Measurements from ENCODE around the gene USP34. TPM values are rescaled to one million over a fixed set of nuclear protein-coding genes. Genes with fewer than 3 reads are reported as not detected.
A peak's percentile ranks its signal among the peaks of the same experiment; 100 is the strongest.

USP34 gene
- total RNA-seq, 6 experiments from 2014 or later, result 33.3 to 57.1 (median 41.5) TPM

DNA sequence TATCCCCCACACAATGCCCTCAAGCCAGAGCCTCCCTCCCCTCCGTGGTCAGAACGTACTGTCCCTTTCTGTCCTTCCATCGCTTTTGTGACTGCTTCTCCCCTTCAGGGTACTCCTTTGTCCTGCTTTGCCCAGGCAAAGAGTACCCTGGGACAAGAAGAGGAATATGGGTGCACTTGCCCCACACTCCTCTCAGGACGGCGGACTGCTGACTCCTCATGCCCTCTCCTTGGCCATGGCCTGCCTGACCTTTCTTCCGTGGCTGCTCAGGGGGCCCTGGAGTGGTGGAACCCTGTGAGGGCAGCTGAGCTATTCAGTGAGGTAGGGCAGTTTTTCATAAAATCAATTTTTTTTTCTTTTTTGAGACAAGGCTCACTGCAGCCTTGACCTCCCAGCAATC, 290.2 kb downstream of the USP34 start:
- Histone ChIP-seq H3K27me3 (no peaks in the 10 kb centered on the region), H3K9me3 (no peaks in the 10 kb centered on the region), H3K27ac (no peak overlapping the region), H3K4me3 (no peak overlapping the region), H3K4me1 (peaks cover 0 to 19% (median 8%) of the 10 kb centered on the region in 4 donors), H3K36me3 (peaks cover 0 to 47% (median 21%) of the 10 kb centered on the region in 4 donors)
- no peak for DNase-seq
- ATAC-seq, result no peak
- WGBS (ENCODE audit: insufficient coverage, low coverage, low lambda C conversion rate, missing lambda C conversion rate), result 75% methylated on average over 6 of the region's 6 CpGs
- TF ChIP-seq POLR2A (IDR thresholded peaks at IDR 0.05), result no peak
- intact Hi-C loops (cut with DNase I), result no loop called here

DNA sequence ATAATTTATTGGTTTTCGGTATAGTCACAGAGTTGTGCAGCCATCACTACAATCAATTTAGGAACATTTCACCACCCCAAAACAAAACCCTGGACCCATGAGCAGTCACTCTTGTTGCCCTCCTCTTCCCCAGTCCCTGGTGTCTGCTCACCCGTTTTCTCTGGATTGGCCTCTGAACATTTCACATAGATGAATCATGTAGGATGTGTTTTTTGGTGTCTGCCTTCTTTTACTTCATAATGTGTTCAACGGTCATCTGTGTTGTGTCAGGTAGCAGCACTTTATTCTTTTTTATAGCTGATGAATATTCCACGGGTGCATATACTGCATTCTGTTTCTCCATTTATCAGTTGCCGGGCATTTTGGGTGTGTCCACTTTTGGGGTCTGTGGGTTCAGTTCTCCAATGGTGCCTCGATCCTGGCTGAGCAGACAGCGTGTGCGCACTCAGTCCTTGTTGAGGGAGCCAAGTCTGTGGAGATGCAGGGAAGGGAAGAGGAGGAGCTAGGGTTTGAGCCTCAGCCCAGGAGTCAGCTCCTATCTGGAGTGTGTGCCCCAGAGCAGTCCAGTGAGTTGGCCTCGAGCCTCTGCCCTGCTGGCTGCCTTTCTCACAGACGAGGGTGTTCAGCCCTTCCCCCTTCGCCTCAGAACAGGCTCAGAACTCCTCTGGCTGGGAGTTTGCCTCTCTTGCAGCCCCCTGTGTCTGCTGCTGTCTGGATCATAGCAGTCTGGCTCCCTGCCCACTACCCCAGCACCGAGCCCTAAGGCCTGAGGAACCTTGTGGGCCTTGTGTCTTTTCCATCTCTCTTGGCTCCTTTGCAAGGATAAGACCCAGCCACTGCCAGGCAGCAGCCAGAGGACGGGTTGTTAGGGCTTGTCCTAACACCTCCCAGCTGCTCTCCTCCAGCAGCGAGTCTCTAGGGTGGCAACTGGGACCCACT, 290.9 kb downstream of the USP34 start:
- intact Hi-C loops (cut with DNase I), result no loop called here
- no peak overlapping the region for H3K27ac ChIP-seq
- no peaks in the 10 kb centered on the region for H3K9me3 ChIP-seq
- TF ChIP-seq, protein P1, sequence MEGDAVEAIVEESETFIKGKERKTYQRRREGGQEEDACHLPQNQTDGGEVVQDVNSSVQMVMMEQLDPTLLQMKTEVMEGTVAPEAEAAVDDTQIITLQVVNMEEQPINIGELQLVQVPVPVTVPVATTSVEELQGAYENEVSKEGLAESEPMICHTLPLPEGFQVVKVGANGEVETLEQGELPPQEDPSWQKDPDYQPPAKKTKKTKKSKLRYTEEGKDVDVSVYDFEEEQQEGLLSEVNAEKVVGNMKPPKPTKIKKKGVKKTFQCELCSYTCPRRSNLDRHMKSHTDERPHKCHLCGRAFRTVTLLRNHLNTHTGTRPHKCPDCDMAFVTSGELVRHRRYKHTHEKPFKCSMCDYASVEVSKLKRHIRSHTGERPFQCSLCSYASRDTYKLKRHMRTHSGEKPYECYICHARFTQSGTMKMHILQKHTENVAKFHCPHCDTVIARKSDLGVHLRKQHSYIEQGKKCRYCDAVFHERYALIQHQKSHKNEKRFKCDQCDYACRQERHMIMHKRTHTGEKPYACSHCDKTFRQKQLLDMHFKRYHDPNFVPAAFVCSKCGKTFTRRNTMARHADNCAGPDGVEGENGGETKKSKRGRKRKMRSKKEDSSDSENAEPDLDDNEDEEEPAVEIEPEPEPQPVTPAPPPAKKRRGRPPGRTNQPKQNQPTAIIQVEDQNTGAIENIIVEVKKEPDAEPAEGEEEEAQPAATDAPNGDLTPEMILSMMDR (IDR thresholded peaks at IDR 0.05), result no peak
- TF ChIP-seq POLR2A (IDR thresholded peaks at IDR 0.05), result no peak
- H3K4me1 ChIP-seq, result peaks cover 0 to 26% (median 8%) of the 10 kb centered on the region in 4 donors
- no peak for ATAC-seq
- 53% methylated on average over 8 of the region's 14 CpGs for WGBS (ENCODE audit: insufficient coverage, low coverage, low lambda C conversion rate, missing lambda C conversion rate)
- peak in 1 of 3 donors; percentile 55 for DNase-seq
- no peaks in the 10 kb centered on the region for H3K27me3 ChIP-seq
- no peak overlapping the region for H3K4me3 ChIP-seq
- peaks cover 0 to 40% (median 18%) of the 10 kb centered on the region in 4 donors for H3K36me3 ChIP-seq

DNA sequence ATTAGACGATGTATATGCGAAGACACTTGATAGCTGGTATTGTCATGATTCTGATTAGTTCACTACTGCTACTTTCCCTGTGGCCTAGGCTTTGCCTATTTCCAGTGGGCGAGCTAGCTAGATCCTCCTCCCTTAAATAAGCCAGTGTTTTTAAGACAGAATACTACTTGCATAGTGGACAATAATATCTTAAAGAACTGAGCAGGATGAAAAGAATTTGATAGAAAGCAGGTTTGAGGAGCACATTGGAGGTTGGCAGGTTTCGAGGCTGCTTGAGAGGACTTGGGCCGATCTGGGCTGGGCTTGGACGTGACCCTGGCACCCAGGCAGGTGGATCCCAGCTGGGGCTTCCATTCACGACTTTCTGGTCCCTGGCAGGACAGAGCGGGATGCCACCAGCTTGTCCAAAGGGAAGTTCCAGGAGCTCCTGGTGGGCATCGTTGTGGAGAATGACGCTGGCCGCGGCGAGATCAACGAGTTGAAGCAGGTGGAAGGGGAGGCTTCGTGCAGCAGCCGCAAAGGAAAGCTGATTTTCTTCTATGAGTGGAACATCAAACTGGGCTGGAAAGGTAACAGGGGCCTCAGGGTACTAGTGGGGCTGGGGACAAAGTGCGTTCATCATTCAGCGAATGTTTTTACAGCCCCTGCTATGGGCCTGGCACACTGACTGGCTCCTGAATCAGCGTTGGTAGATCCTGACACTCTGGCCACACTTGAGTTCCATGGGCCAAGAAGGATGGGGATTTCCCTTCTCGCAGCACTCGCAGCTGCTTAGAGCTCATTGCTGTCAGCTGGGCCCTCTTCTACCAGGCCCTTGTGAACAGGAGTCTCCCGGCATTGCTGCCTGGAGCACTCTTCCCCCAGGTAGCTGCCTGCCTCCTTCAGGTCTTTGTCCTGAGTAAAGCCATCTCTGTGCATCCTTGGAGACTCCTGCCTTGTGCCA, 292.0 kb downstream of the USP34 start:
- Histone ChIP-seq H3K36me3 (peaks cover 0 to 29% (median 11%) of the 10 kb centered on the region in 4 donors), H3K9me3 (no peaks in the 10 kb centered on the region), H3K4me1 (peaks cover 0 to 28% (median 8%) of the 10 kb centered on the region in 4 donors), H3K27me3 (no peaks in the 10 kb centered on the region), H3K27ac (peak overlapping the region in 2 of 3 donors; percentile 99 to 100), H3K4me3 (peak overlapping the region in 1 of 3 donors; percentile 71)
- intact Hi-C loops (cut with DNase I), result no loop called here
- TF ChIP-seq, protein P1 (IDR thresholded peaks at IDR 0.05), result no peak
- no peak for TF ChIP-seq POLR2A (IDR thresholded peaks at IDR 0.05)
- DNase-seq (peak in 1 of 3 donors; percentile 54), ATAC-seq (no peak)
- 88% methylated on average over 7 of the region's 22 CpGs for WGBS (ENCODE audit: insufficient coverage, low coverage, low lambda C conversion rate, missing lambda C conversion rate)

DNA sequence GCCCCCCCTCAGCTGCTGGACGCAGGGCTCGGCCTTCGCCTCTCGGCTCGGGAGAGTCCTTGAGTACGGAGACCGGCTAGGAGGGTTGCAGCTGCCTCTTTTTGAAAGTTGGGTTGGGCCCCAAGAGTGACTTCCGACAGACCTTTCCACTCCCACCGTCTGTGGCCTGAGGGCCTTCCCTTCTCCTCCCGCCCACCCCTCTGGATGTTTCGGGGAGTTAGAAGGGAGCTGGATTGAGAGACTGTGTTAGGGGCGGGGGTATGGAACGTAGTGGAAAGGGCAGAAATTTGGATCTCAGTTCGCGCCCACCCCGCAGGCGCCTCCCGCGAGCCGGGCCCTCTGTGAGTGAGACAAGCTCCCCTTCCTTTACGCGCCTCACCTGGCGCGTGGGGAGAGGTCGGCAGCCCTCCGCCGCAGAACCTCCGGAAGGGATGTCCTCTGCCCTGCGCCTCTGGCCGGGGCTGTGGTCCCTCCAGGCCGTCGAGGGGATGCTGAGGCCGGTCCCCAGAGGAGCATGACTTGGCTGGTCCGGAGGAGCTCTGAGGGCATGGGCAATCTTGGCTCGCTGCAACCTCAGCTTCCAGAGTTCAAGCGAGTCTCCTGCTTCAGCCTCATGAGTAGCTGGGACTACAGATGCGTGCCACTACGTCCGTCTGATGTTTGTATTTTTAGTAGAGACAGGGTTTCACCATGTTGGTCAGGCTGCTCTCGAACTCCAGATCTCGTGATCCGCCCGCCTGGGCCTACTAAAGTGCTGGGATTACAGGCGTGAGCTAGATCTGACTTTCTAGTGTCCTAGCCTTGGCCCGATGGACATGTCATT, 292.9 kb downstream of the USP34 start:
- ATAC-seq, result peak; percentile 1 to 13 (median 6)
- 20% methylated on average over 22 of the region's 45 CpGs for WGBS (ENCODE audit: insufficient coverage, low coverage, low lambda C conversion rate, missing lambda C conversion rate)
- Histone ChIP-seq H3K9me3 (no peaks in the 10 kb centered on the region), H3K4me1 (peaks cover 0 to 28% (median 8%) of the 10 kb centered on the region in 4 donors), H3K36me3 (peaks cover 0 to 20% (median 5%) of the 10 kb centered on the region in 4 donors), H3K4me3 (peak overlapping the region; percentile 71 to 86 (median 83)), H3K27me3 (no peaks in the 10 kb centered on the region), H3K27ac (peak overlapping the region; percentile 99 to 100 (median 99))
- peak in 2 of 3 donors; percentile 55 to 66 for DNase-seq
- intact Hi-C loops (cut with DNase I), result no loop called here
- TF ChIP-seq, protein P1 (IDR thresholded peaks at IDR 0.05), result no peak
- no peak for TF ChIP-seq POLR2A (IDR thresholded peaks at IDR 0.05)
